Thymus (tissue), 11 donors: ENCODE results near the gene CPXM1. TPM values are rescaled to one million over a fixed set of nuclear protein-coding genes. Genes with fewer than 3 reads are reported as not detected.

Source experiments
- DNase-seq, 9 donors: peaks; one replicate each; pipeline ENCODE4 v3.0.0-alpha.2; 2013; ENCODE audit warnings: low spot score in 9 of 9, low read depth in 6 of 9, missing footprints in 1 of 9
- H3K27ac ChIP-seq, 2 donors: one replicate each; pipeline ENCODE4 v1.5.1; 2013; ENCODE audit warnings: control low read depth in 1 of 2, low read depth in 1 of 2, low read length in 1 of 2, mild to moderate bottlenecking in 1 of 2, moderate library complexity in 1 of 2
- H3K27me3 ChIP-seq, 2 donors: one replicate each; pipeline ENCODE4 v1.5.1; 2013; ENCODE audit warnings: low read length in 1 of 2; ENCODE audit not compliant: control insufficient read depth in 2 of 2, insufficient read depth in 1 of 2
- H3K36me3 ChIP-seq, 2 donors: one replicate each; pipeline ENCODE4 v1.5.1; 2013; ENCODE audit warnings: low read length in 1 of 2, mild to moderate bottlenecking in 1 of 2, moderate library complexity in 1 of 2; ENCODE audit not compliant: control insufficient read depth in 2 of 2, insufficient read depth in 2 of 2
- H3K4me1 ChIP-seq, 2 donors: one replicate each; pipeline ENCODE4 v1.5.1; 2013; ENCODE audit warnings: low read length in 2 of 2; ENCODE audit not compliant: control insufficient read depth in 2 of 2, insufficient read depth in 2 of 2
- H3K4me3 ChIP-seq, 2 donors: one replicate each; pipeline ENCODE4 v1.5.1; 2013; ENCODE audit warnings: low read length in 2 of 2, control low read depth in 1 of 2, mild to moderate bottlenecking in 1 of 2
- H3K9me3 ChIP-seq, 2 donors: one replicate each; pipeline ENCODE4 v1.5.1; 2013; ENCODE audit warnings: low read length in 1 of 2, mild to moderate bottlenecking in 1 of 2; ENCODE audit not compliant: control insufficient read depth in 2 of 2, insufficient read depth in 1 of 2
- WGBS: extraction: QIAGEN DNeasy Blood & Tissue Kit; methylation state at CpG from one replicate; pipeline ENCODE4 v1.1.7; 2013; 5-methylcytosine and 5-hydroxymethylcytosine counted together
- polyA plus RNA-seq: library from polyadenylated mRNA; stranded (reverse); fragments of 200-250 nt; gene quantifications from one replicate; pipeline ENCODE4 v1.2.3, GENCODE V29; 2013
- total RNA-seq: library from RNA; stranded (reverse); fragments of 120-200 nt; gene quantifications from one replicate; pipeline ENCODE4 v1.2.4, GENCODE V29; 2013
- donor health status: healthy.

CPXM1 gene
- total and polyA plus RNA-seq, 2 donors, result 11.9 to 14.1 TPM

DNA sequence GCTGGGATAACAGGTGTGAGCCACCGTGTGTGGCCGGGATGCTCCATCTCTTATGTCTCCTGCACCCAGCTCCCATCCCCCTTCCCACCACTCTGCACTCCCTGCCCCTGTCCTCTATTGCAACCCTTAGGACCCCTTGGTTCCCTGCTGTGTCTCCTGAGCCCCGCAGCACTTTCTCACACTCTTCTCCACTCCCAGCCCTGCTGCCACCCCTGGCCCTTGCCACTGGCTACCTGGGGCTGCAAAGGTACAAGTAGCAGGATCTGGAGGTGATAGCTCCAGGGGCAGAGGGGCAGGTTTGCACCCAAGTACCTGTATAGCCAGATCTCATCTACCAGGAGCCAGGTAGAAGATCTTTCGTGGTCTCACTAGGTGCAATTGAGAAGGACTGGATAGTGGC lies 6.6 kb upstream of the CPXM1 start:
- H3K4me1 ChIP-seq, result no peaks in the 10 kb centered on the region
- H3K9me3 ChIP-seq, result no peaks in the 10 kb centered on the region
- no peaks in the 10 kb centered on the region for H3K36me3 ChIP-seq
- H3K27ac ChIP-seq, result no peak overlapping the region
- H3K27me3 ChIP-seq, result peaks cover 50 to 79% of the 10 kb centered on the region in 2 donors
- H3K4me3 ChIP-seq, result no peak overlapping the region
- no peak for DNase-seq
- 98% methylated on average over 4 of the region's 4 CpGs for WGBS

DNA sequence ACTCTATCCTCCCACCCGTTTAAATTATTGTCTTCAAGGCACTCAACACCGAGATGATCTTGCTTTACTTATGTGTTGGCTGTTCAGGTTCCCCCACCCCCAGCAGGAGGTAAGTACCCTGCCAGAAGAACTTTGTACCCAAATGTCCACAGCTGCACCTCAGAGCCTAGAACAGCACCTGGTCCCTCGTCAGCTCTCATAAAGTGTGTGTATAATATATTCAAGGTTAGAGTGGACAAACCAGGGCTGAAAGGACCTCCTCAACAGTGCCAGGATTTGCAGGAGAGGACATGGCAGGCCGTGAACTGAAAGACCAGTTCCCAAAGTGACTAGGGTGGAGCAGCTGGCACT lies 5.9 kb upstream of the CPXM1 start:
- peaks cover 0 to 5% of the 10 kb centered on the region in 2 donors for H3K9me3 ChIP-seq
- H3K27ac ChIP-seq, result no peak overlapping the region
- H3K27me3 ChIP-seq, result peaks cover 54 to 83% of the 10 kb centered on the region in 2 donors
- 85% methylated on average over 4 of the region's 4 CpGs for WGBS
- no peak overlapping the region for H3K4me3 ChIP-seq
- DNase-seq, result no peak
- peaks cover 0 to 3% of the 10 kb centered on the region in 2 donors for H3K4me1 ChIP-seq
- no peaks in the 10 kb centered on the region for H3K36me3 ChIP-seq

DNA sequence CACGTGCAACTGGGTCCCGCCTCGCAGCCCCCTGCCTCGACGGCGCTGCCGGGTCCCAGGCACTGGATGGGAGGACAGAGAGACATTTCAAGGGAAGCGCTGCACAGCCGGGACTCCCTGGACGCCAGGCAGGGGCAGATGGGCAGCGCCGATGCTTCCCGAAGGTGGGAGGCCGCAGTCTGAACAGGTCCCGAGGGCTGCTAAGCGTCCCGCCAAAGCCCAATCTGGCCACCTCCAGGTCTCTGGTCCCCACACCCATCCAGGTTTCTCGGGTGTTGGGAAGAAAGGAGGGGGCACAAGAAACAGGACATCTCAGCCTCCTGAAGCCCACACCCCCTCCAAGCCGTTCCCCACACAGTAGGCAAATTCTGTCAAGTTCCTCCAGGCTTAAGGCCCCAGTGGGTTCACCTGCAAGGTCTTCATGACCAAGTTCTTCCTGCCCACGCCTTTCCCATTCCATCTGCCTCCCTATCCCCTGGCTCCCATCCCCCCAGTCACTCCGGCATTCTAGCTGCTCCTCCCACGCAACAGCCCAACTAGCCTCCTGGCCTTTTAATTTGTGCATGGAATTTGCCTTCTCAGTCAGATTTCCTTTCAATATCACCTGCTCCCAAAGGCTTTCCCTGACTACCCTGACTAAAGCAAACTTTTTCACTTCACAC lies 5.4 kb upstream of the CPXM1 start:
- Histone ChIP-seq H3K36me3 (no peaks in the 10 kb centered on the region), H3K4me3 (no peak overlapping the region), H3K4me1 (peaks cover 0 to 8% of the 10 kb centered on the region in 2 donors), H3K27ac (no peak overlapping the region), H3K27me3 (peaks cover 58 to 88% of the 10 kb centered on the region in 2 donors), H3K9me3 (peaks cover 0 to 5% of the 10 kb centered on the region in 2 donors)
- DNase-seq, result no peak
- 76% methylated on average over 22 of the region's 22 CpGs for WGBS

DNA sequence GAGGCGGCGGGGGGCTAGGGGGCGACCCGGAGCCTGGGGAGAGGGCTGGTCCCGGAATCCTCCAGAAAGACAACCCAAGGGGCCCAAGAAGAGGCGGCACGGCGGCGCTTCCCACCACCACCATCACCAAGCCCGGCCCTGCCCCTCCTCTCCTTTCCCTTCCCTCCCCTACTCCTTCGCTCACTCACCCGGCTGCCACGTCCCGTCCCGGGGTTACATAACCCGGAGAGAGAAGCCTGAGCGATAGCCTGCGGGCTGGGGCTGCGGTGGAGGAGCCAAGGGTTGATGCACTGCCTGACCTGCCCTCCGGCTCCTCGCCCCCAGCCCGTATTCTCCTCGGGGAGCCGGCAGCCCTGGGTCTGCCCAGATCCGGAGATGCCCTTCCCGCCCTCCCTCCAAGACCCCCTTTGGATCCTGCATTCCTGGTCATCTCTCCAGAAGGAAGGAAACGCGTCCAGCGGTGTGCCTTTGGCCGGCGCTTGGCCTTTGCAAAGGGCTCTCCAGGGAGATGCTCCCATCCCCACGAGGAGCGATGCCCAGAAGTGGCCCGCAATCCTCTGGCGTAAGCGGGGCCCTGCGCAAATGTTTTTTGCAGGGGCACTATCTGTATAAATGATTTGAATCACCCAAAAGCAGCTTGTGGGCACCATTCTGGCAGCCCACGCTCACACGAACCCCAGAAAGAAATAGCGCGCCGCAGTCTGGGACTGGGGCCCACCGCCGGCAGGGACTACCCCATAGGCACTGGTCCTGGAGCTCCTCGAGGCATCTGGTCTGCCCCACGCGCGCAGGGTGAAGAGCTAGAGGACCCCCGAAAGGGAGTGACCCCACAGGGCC lies 4.6 kb upstream of the CPXM1 start:
- peaks cover 65 to 94% of the 10 kb centered on the region in 2 donors for H3K27me3 ChIP-seq
- H3K4me3 ChIP-seq, result no peak overlapping the region
- H3K4me1 ChIP-seq, result peaks cover 1 to 11% of the 10 kb centered on the region in 2 donors
- no peaks in the 10 kb centered on the region for H3K36me3 ChIP-seq
- H3K9me3 ChIP-seq, result peaks cover 0 to 6% of the 10 kb centered on the region in 2 donors
- 32% methylated on average over 49 of the region's 49 CpGs for WGBS
- no peak for DNase-seq
- H3K27ac ChIP-seq, result no peak overlapping the region

- no peak overlapping the region for H3K4me3 ChIP-seq
- peaks cover 0 to 12% of the 10 kb centered on the region in 2 donors for H3K9me3 ChIP-seq
- H3K27ac ChIP-seq, result no peak overlapping the region
- H3K36me3 ChIP-seq, result no peaks in the 10 kb centered on the region
- no peak for DNase-seq
- H3K4me1 ChIP-seq, result peaks cover 7 to 20% of the 10 kb centered on the region in 2 donors
- WGBS, result 81% methylated on average over 16 of the region's 16 CpGs
- H3K27me3 ChIP-seq, result peaks cover 68 to 96% of the 10 kb centered on the region in 2 donors
Measured at GRCh38 chr20:2804041-2804828, 3.8 kb upstream of the CPXM1 start.

DNA sequence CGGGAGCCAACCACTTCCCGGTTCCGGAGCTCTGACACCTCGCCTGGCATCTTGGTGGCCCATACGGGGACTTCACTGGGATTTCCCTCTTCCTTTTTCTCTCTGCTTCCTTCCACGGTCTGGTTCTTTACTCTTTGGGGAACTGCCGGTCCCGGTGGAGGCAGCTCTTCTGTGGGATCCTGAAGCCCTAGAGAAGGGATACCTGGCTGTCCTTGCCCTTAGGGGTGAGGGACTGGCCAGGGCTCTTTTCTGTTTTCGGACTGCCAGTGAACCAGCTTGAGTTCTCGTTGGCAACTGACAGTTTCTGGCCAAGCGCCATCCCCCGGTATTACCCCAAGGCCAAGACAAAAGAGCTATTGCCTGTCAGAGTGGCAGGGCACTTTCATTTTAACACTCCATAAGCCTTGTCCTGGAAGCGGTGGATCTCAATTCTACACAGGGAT lies 880 bp upstream of the CPXM1 start:
- Histone ChIP-seq H3K36me3 (peaks cover 8 to 9% of the 10 kb centered on the region in 2 donors), H3K27ac (no peak overlapping the region), H3K4me3 (peak overlapping the region; percentile 20 to 26), H3K27me3 (peaks cover 60 to 81% of the 10 kb centered on the region in 2 donors), H3K9me3 (peaks cover 0 to 12% of the 10 kb centered on the region in 2 donors), H3K4me1 (peaks cover 10 to 25% of the 10 kb centered on the region in 2 donors)
- no peak for DNase-seq
- WGBS, result 6% methylated on average over 13 of the region's 13 CpGs

- H3K4me1 ChIP-seq, result peaks cover 10 to 25% of the 10 kb centered on the region in 2 donors
- WGBS, result 2% methylated on average over 61 of the region's 61 CpGs
- H3K4me3 ChIP-seq, result peak overlapping the region; percentile 61 to 65
- DNase-seq, result peak in 3 of 9 donors; percentile 17 to 57 (median 25)
- H3K27me3 ChIP-seq, result peaks cover 47 to 67% of the 10 kb centered on the region in 2 donors
- H3K9me3 ChIP-seq, result peaks cover 0 to 12% of the 10 kb centered on the region in 2 donors
- peak overlapping the region in 1 of 2 donors; percentile 8 for H3K27ac ChIP-seq
- peaks cover 9 to 12% of the 10 kb centered on the region in 2 donors for H3K36me3 ChIP-seq
Measured at GRCh38 chr20:2799688-2800520, 523 bp downstream of the CPXM1 start.

- Histone ChIP-seq H3K36me3 (peaks cover 9 to 12% of the 10 kb centered on the region in 2 donors), H3K4me1 (peaks cover 10 to 25% of the 10 kb centered on the region in 2 donors), H3K27me3 (peaks cover 41 to 60% of the 10 kb centered on the region in 2 donors), H3K27ac (no peak overlapping the region), H3K4me3 (peak overlapping the region; percentile 61 to 65), H3K9me3 (peaks cover 0 to 12% of the 10 kb centered on the region in 2 donors)
- DNase-seq, result peak in 1 of 9 donors; percentile 7
- WGBS, result 37% methylated on average over 9 of the region's 9 CpGs
Measured at GRCh38 chr20:2799271-2799670, 1.2 kb downstream of the CPXM1 start.
